Activated CD8-positive, alpha-beta T cell treated with anti-CD3 and anti-CD28 coated beads for 36 hours (primary cell): ENCODE data around the gene CWC25. TPM values are rescaled to one million over a fixed set of nuclear protein-coding genes. Genes with fewer than 3 reads are reported as not detected.
"Not testable (repeated sequence)": the region's sequence is repeated elsewhere in the genome, so short reads cannot be mapped to it uniquely, and the experiment has no call there.

Source experiments
- ATAC-seq: fragments of 200-7000 bp; cut with Tn5 transposase; one replicate; pipeline ENCODE4 v1.10.0; 2021; ENCODE audit warnings: mild to moderate bottlenecking, moderate library complexity
- CTCF ChIA-PET: fragments of 350-600 bp; sonication (Branson Sonifier 250); formaldehyde crosslinking; loops from one replicate; lab custom pipeline; 2021; ENCODE audit warnings: antibody characterized with exemption; lab: Charles Lee
- POLR2A ChIA-PET: fragments of 350-600 bp; sonication (Branson Sonifier 250); formaldehyde crosslinking; loops from one replicate; lab custom pipeline; 2021; ENCODE audit warnings: antibody characterized with exemption; lab: Charles Lee
- DNase-seq: peaks from one replicate; pipeline ENCODE4 v3.0.0-alpha.2; 2020
- H3K27ac Mint-ChIP-seq: one replicate; pipeline ENCODE4 v1.8.0; 2021; ENCODE audit warnings: mild to moderate bottlenecking, mixed read lengths
- H3K27me3 Mint-ChIP-seq: one replicate; pipeline ENCODE4 v1.8.0; 2021; ENCODE audit warnings: mixed read lengths
- H3K36me3 Mint-ChIP-seq: one replicate; pipeline ENCODE4 v1.8.0; 2021; ENCODE audit warnings: low read depth, mixed read lengths
- H3K4me1 Mint-ChIP-seq: one replicate; pipeline ENCODE4 v1.8.0; 2021; ENCODE audit warnings: low read depth, mixed read lengths
- H3K4me3 Mint-ChIP-seq: one replicate; pipeline ENCODE4 v1.8.0; 2021; ENCODE audit warnings: mild to moderate bottlenecking, moderate library complexity, mixed read lengths
- H3K9me3 Mint-ChIP-seq: one replicate; pipeline ENCODE4 v1.8.0; 2021; ENCODE audit warnings: mixed read lengths
- CTCF ChIP-seq: fragments of 200-600 bp; IDR thresholded peaks from one replicate; pipeline ENCODE4 v1.8.0; 2022; ENCODE audit warnings: antibody characterized with exemption, mild to moderate bottlenecking
- intact Hi-C: fragments of 100-400 bp; cut with micrococcal nuclease; formaldehyde crosslinking; loops from one replicate; pipeline ENCODE4 v1.10.0; 2022
- total RNA-seq, 2 experiments: library from RNA; stranded (reverse); gene quantifications; one replicate each; pipeline ENCODE4 v1.2.3, GENCODE V29; 2021

The CWC25 gene
- total RNA-seq, 2 experiments from 2014 or later: 19.7 to 20.1 TPM

- ChIA-PET CTCF (interaction anchor here (1.3 kb wide), 1 partner anchor 122 kb away, joined by 4 read pairs; no protein-coding TSS in a partner anchor), POLR2A (no interaction called here)
- ATAC-seq (peak; percentile 81), DNase-seq (peak; percentile 64)
- Mint-ChIP-seq H3K36me3 (no peaks in the 10 kb centered on the region), H3K4me1 (peaks cover 3% of the 10 kb centered on the region), H3K27me3 (no peaks in the 10 kb centered on the region), H3K9me3 (no peaks in the 10 kb centered on the region), H3K27ac (no peak overlapping the region), H3K4me3 (peak overlapping the region; percentile 31)
- TF ChIP-seq CTCF: no peak
- intact Hi-C loops: no loop called here
These were observed 36.3 kb upstream of the CWC25 start for GRCh38 chr17:38861399-38861843.

GRCh38 chr17:38857271-38857670 is 32.1 kb upstream of the CWC25 start:
- Mint-ChIP-seq H3K27ac (no peak overlapping the region), H3K4me3 (no peak overlapping the region), H3K9me3 (no peaks in the 10 kb centered on the region), H3K36me3 (peaks cover 13% of the 10 kb centered on the region), H3K27me3 (no peaks in the 10 kb centered on the region), H3K4me1 (peaks cover 11% of the 10 kb centered on the region)
- no peak for DNase-seq
- ATAC-seq: no peak
- intact Hi-C loops: no loop called here
- no peak for TF ChIP-seq CTCF
- ChIA-PET CTCF (interaction anchor here (0.6 kb wide), 1 partner anchor 106 kb away, joined by 3 read pairs; no protein-coding TSS in a partner anchor), POLR2A (interaction anchor here (0.7 to 1.2 kb wide), 3 partner anchors 10 to 296 kb away, joined by 3 to 4 read pairs (median 3); no protein-coding TSS in a partner anchor)

GRCh38 chr17:38855101-38855714 is 30.1 kb upstream of the CWC25 start:
- intact Hi-C loops: loop anchor here (2.0 kb wide), 1 partner anchor 14 kb away; no protein-coding TSS in a partner anchor
- Mint-ChIP-seq H3K27ac (peak overlapping the region; percentile 99), H3K36me3 (peaks cover 34% of the 10 kb centered on the region), H3K4me3 (peak overlapping the region; percentile 31), H3K4me1 (peaks cover 28% of the 10 kb centered on the region)
- not testable (repeated sequence) for ATAC-seq, H3K9me3 Mint-ChIP-seq, H3K27me3 Mint-ChIP-seq, DNase-seq
- CTCF ChIA-PET: interaction anchor here (1.1 to 3.0 kb wide), 7 partner anchors 13 to 298 kb away, joined by 3 to 11 read pairs (median 9); partner anchors contain the start of gene LASP1
- POLR2A ChIA-PET: interaction anchor here (0.6 to 8.3 kb wide), 8 partner anchors 15 to 70 kb away, joined by 4 to 106 read pairs (median 10); partner anchors contain the start of genes CWC25, LASP1 and LASP1NB

- TF ChIP-seq CTCF: no peak
- intact Hi-C loops: loop anchor here (2.0 kb wide), 1 partner anchor 15 kb away; no protein-coding TSS in a partner anchor
- DNase-seq (peak; percentile 97), ATAC-seq (peak; percentile 88)
- POLR2A ChIA-PET: interaction anchor here (0.7 to 8.3 kb wide), 36 partner anchors 9 to 300 kb away, joined by 3 to 106 read pairs (median 5); partner anchors contain the start of genes CWC25, LASP1, LASP1NB and MLLT6
- Mint-ChIP-seq H3K9me3 (no peaks in the 10 kb centered on the region), H3K36me3 (peaks cover 48% of the 10 kb centered on the region), H3K27me3 (no peaks in the 10 kb centered on the region), H3K27ac (peak within 1 kb of the TSS; percentile 99), H3K4me1 (peaks cover 40% of the 10 kb centered on the region), H3K4me3 (peak within 1 kb of the TSS; percentile 99)
- CTCF ChIA-PET: interaction anchor here (0.8 to 3.0 kb wide), 10 partner anchors 14 to 300 kb away, joined by 3 to 11 read pairs (median 6); partner anchors contain the start of genes FBXO47 and LASP1
These were observed 28.4 kb upstream of the CWC25 start, which contains the start of gene RPL23 for GRCh38 chr17:38853292-38854219. RPL23 (minus strand) TSS chr17:38853721; CDS start chr17:38853710, 11 bp downstream.
